PFSK-1 (cell line): ENCODE results near the gene RSRC1.

Experiments
- FOXP2 ChIP-seq: optimal IDR thresholded peaks from 2 replicates; pipeline ENCODE3; 2011; ENCODE audit warnings: borderline replicate concordance, control low read depth, inconsistent platforms; ENCODE audit not compliant: insufficient read depth; ENCODE audit errors: extremely low read length, extremely low read depth
- POLR2AphosphoS5 ChIP-seq: IDR thresholded peaks from 2 replicates; pipeline ENCODE4 v1.6.1; 2012; ENCODE audit warnings: low read depth, mild to moderate bottlenecking, control low read depth, low read length, moderate library complexity
- SIN3A ChIP-seq: IDR thresholded peaks from 2 replicates; pipeline ENCODE4 v1.6.1; 2012; ENCODE audit warnings: mild to moderate bottlenecking, low read length, moderate library complexity, borderline replicate concordance; ENCODE audit not compliant: insufficient read depth
- TAF1 ChIP-seq: IDR thresholded peaks from 2 replicates; pipeline ENCODE4 v1.6.1; 2012; ENCODE audit warnings: low read length, control low read depth, borderline replicate concordance; ENCODE audit not compliant: insufficient read depth
- TF ChIP-seq, protein P1 (sequence below), 2 experiments: IDR thresholded peaks; 2 replicates each; pipeline versions ENCODE4 v1.6.1 to v1.8.0; 2011 to 2012; ENCODE audit warnings: low read depth in 2 of 2, low read length in 2 of 2, control low read depth in 1 of 2, inconsistent platforms in 1 of 2, mild to moderate bottlenecking in 1 of 2, moderate library complexity in 1 of 2; ENCODE audit not compliant: insufficient read depth in 1 of 2

The RSRC1 gene

GRCh38 chr3:158539414-158540014 is 429.6 kb downstream of the RSRC1 start:
- TF ChIP-seq, protein P1, sequence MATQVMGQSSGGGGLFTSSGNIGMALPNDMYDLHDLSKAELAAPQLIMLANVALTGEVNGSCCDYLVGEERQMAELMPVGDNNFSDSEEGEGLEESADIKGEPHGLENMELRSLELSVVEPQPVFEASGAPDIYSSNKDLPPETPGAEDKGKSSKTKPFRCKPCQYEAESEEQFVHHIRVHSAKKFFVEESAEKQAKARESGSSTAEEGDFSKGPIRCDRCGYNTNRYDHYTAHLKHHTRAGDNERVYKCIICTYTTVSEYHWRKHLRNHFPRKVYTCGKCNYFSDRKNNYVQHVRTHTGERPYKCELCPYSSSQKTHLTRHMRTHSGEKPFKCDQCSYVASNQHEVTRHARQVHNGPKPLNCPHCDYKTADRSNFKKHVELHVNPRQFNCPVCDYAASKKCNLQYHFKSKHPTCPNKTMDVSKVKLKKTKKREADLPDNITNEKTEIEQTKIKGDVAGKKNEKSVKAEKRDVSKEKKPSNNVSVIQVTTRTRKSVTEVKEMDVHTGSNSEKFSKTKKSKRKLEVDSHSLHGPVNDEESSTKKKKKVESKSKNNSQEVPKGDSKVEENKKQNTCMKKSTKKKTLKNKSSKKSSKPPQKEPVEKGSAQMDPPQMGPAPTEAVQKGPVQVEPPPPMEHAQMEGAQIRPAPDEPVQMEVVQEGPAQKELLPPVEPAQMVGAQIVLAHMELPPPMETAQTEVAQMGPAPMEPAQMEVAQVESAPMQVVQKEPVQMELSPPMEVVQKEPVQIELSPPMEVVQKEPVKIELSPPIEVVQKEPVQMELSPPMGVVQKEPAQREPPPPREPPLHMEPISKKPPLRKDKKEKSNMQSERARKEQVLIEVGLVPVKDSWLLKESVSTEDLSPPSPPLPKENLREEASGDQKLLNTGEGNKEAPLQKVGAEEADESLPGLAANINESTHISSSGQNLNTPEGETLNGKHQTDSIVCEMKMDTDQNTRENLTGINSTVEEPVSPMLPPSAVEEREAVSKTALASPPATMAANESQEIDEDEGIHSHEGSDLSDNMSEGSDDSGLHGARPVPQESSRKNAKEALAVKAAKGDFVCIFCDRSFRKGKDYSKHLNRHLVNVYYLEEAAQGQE (IDR thresholded peaks at IDR 0.05; ENCODE audit: insufficient read depth in 1 of 2, low read depth in 2 of 2, low read length in 2 of 2), result no peak

DNA sequence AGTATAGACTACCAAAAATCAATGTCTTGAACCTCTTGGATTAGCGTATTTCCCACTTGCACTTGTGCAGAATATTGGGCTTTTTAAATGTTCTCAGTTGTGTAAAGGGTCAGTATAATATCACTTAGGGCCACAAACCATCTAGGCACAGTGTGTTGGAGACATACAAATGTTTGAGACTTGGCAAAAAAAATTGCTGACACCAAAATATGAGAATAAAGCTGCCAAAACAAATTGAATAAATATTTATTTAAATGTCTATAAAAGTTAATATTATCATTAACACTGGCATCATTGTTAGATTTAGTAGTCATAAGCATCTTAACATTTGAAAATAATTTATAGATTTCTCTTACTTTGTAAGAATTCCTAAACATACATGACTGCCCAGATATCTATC is 430.2 kb downstream of the RSRC1 start:
- TF ChIP-seq TAF1 (no peak), FOXP2 (no peak), SIN3A (no peak), POLR2AphosphoS5 (no peak)
- TF ChIP-seq, protein P1 (IDR thresholded peaks at IDR 0.05; ENCODE audit: insufficient read depth in 1 of 2, low read depth in 2 of 2, low read length in 2 of 2), result no peak

GRCh38 chr3:158548691-158549090 is 438.8 kb downstream of the RSRC1 start:
- TF ChIP-seq POLR2AphosphoS5 (no peak), SIN3A (no peak), TAF1 (no peak), FOXP2 (no peak)
- TF ChIP-seq, protein P1 (IDR thresholded peaks at IDR 0.05; ENCODE audit: insufficient read depth in 1 of 2, low read depth in 2 of 2, low read length in 2 of 2), result no peak

DNA sequence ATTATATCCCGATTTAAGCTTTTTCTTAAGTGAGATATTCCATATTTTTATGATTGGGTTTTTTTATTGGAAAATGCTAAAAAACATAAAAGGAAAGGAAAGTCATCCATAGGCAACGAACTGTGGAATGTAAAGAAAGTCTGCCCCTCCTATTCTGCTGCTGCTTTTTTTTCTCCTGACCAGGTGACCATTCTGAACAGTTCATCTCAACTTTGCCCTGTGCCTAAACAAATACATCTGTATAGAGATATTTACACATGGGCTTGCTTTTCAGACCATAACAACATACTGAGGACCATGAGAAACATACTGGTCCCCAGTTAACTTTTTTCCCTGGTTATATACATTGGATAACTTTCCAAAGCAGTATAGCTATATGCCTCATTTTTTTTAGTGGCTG is 442.2 kb downstream of the RSRC1 start:
- TF ChIP-seq SIN3A (no peak), FOXP2 (no peak), POLR2AphosphoS5 (no peak), TAF1 (no peak)
- TF ChIP-seq, protein P1 (IDR thresholded peaks at IDR 0.05; ENCODE audit: insufficient read depth in 1 of 2, low read depth in 2 of 2, low read length in 2 of 2), result no peak

DNA sequence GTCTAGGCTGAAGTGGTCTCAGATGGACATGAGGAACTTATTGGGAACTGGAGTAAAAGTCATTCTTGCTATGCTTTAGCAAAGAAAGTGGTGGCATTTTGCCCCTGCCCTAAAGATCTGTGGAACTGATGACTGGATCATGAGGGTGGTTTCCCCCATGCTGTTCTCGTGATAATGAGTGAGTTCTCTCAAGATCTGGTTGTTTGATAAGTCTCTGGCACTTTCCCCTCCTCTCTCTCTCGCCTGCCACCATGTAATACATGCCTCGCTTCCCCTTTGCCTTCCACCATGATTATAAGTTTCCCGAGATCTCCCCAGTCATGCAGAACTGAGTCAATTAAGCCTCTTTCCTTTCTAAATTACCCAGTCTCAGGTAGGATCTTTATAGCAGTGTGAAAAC is 449.6 kb downstream of the RSRC1 start:
- TF ChIP-seq POLR2AphosphoS5 (no peak), TAF1 (no peak), FOXP2 (no peak), SIN3A (no peak)
- TF ChIP-seq, protein P1 (IDR thresholded peaks at IDR 0.05; ENCODE audit: insufficient read depth in 1 of 2, low read depth in 2 of 2, low read length in 2 of 2), result no peak
